Motor neuron (in vitro differentiated cells): ENCODE results near the gene CATSPER3. TPM values are rescaled to one million over a fixed set of nuclear protein-coding genes. Genes with fewer than 3 reads are reported as not detected.

ENCODE experiments used
- ATAC-seq, 8 experiments: fragments of 200-7000 bp; cut with Tn5 transposase; replicated peaks in 6 of 8; 2 replicates each; pipeline ENCODE4 v1.8.0; 2021; ENCODE audit warnings: mild to moderate bottlenecking in 8 of 8, moderate library complexity in 8 of 8
- H3K27ac ChIP-seq, 2 donors: fragments of 250-450 bp; sonication (Bioruptor Pico); 2 replicates each; pipeline ENCODE4 v1.9.0; 2021; ENCODE audit warnings: antibody characterized with exemption in 2 of 2, mild to moderate bottlenecking in 2 of 2, moderate library complexity in 1 of 2
- H3K4me1 ChIP-seq, 2 donors: fragments of 250-450 bp; sonication (Bioruptor Pico); replicated peaks in 1 of 2; 2 replicates each; pipeline ENCODE4 v1.6.1; 2021; ENCODE audit warnings: antibody characterized with exemption in 2 of 2, mild to moderate bottlenecking in 2 of 2, moderate library complexity in 1 of 2
- H3K4me3 ChIP-seq, 5 donors: fragments of 250-450 bp; sonication (Bioruptor Pico); 2 replicates each; pipeline ENCODE4 v1.9.0; 2021; ENCODE audit warnings: antibody characterized with exemption in 5 of 5, mild to moderate bottlenecking in 5 of 5, moderate library complexity in 4 of 5
- WGBS, 10 experiments: fragments of 450-650 bp; shearing (Covaris generic); methylation state at CpG; one replicate each; pipeline ENCODE4 v1.0.0; 2022; 5-methylcytosine and 5-hydroxymethylcytosine counted together
- in situ Hi-C, 9 experiments: fragments of 400-800 bp; cut with MboI; loops; one replicate each; pipeline ENCODE4 v1.15.0; 2021; ENCODE audit warnings: low sequenced_read_pairs in 9 of 9, low pct_unique_long_range_greater_than_20kb in 2 of 9; ENCODE audit not compliant: unreplicated experiment in 9 of 9
- total RNA-seq, 8 experiments: library from RNA; unstranded; fragments of 300-600 nt; gene quantifications; 2 replicates each; pipeline versions ENCODE4 v1.2.3 to v1.2.4, GENCODE V29; 2022

CATSPER3 gene
- total RNA-seq, 8 experiments from 2014 or later, result 0.21 to 0.67 (median 0.32) TPM; not detected in 1

DNA sequence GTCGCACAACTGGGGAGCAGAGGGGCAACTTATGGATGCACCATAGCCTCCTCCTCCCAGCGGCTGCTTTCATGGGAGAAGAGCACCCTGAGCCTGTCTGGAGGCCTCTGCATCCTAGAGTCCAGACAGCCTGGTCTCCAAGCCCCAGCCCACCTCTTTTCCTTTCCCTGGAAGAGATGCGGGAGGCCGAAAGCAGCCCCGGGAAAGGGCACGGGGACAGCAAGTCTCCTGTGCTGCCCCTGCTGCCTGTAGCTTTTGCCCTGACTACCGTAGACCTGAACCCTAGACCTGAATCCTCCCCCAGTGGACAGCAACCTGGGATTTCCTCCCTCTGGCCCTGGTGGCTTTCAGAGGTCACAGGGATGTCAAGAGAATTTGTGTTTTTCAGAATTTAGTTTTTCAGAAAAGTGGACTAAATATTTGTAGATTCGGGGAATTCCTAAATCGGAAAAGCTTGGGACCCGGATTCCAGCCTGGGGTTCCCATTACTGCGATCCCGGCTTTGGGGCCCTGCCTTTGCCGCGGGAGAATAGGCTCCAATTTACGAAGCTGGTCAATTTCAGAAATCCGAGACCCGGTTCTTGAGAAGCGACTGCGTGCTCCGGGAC is 70.6 kb downstream of the CATSPER3 start:
- 0 to 80% (median 16%) methylated on average over 1 to 5 of the region's 20 CpGs; no CpG with 5 or more reads in 3 of the 10 experiments for WGBS, 10 experiments
- H3K27ac ChIP-seq, result no peak overlapping the region
- in situ Hi-C loops, result loop anchor here in 1 of 9 experiments (25.0 kb wide), 1 partner anchor 299 kb away; no protein-coding TSS in a partner anchor
- no peak overlapping the region for H3K4me3 ChIP-seq
- H3K4me1 ChIP-seq, result peaks cover 3 to 5% of the 10 kb centered on the region in 2 donors
- no peak for ATAC-seq

DNA sequence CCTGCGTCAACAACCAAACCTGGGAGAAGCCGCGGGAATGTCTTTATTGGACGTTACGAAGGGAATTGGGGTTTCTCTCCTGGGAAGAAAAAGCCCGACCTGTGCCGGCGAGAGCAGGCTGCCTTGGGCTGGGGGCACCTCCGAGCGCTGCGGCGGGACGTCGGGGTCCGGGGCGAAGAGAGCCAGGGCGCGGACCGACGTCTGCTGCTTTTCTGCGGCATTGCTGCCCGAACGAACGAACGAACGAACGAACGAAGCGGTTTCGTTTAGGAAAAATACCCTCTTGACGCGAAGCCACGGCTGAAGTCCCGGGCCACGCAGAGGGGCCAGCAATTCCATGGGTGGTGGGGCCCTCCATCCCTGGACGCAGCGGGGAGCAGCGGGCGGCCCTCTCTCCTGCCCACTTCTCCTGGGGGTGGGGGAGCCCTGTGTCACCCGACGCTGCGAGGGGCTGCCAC is 71.1 kb downstream of the CATSPER3 start:
- in situ Hi-C loops, result loop anchor here in 1 of 9 experiments (25.0 kb wide), 1 partner anchor 298 kb away; no protein-coding TSS in a partner anchor

DNA sequence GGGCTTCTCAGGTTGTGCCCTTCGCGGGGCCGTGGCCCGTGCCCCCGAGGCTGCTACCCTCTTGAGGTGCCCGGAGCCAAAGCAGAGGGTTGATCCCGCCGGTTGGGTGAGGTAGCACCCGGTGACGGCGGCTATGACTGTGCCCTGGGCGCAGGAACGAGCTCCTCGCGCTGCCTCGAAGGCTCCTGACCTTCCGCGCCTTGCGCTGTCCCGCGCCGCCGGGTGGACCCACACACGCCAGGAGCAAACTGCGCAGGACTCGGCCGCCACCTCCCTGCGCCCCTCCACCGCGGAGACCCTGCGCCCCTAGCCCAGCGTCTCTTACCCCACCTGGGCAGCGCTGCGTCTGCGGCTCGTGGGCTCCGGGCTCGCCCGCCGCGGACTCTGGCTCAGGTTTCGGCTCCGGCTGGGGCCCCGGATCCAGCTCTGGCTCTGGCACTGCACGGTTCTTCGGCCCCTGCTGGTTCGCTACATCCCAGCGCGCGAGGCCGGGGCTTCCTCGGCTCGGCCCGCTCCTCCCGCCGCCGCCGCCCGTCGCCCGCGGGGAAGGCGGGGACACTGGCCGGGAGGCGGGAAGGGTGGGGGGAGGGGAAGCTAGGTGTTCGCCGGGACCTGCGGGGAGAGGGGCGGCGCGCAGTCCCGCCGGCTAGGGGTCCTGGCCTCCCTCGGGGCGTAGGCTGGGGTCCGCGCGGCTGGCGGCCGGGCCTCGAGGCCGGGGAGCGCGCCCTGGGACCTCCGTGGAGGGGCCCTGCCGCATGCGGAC is 71.7 kb downstream of the CATSPER3 start:
- Histone ChIP-seq H3K27ac (no peak overlapping the region), H3K4me1 (peaks cover 0 to 3% of the 10 kb centered on the region in 2 donors), H3K4me3 (no peak overlapping the region)
- peak in 3 of 8 experiments; percentile 11 to 68 (median 21) for ATAC-seq
- WGBS, 10 experiments, result 2 to 4% (median 2%) methylated on average over 10 to 24 of the region's 87 CpGs; no CpG with 5 or more reads in 7 of the 10 experiments
- in situ Hi-C loops, result loop anchor here in 1 of 9 experiments (25.0 kb wide), 1 partner anchor 298 kb away; no protein-coding TSS in a partner anchor

More for the DNA sequence above, 71.1 kb downstream of the CATSPER3 start:
- Histone ChIP-seq H3K4me3 (no peak overlapping the region), H3K27ac (no peak overlapping the region), H3K4me1 (peaks cover 0 to 3% of the 10 kb centered on the region in 2 donors)
- ATAC-seq, result no peak
- 3 to 20% (median 3%) methylated on average over 1 to 12 of the region's 42 CpGs; no CpG with 5 or more reads in 7 of the 10 experiments for WGBS, 10 experiments

DNA sequence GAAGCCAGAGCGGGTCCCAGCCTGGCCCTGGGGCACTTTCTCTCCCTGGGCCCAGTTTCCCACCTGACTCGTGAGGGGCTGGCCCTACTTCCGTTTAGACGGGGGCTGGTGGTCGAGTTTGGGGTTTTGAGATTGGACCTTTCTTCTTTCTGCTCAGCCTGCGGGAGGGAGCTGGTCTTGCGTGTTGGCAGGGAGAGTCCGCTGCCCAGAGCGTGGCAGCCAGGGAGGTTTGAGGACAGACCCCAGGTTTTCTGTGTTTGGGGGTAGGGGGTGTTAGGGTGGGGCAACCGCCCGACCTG is 72.3 kb downstream of the CATSPER3 start:
- in situ Hi-C loops, result loop anchor here in 1 of 9 experiments (25.0 kb wide), 1 partner anchor 297 kb away; no protein-coding TSS in a partner anchor
- no peak overlapping the region for H3K27ac ChIP-seq
- WGBS, 10 experiments, result 0% methylated on average over 2 to 4 of the region's 11 CpGs; no CpG with 5 or more reads in 6 of the 10 experiments
- H3K4me3 ChIP-seq, result no peak overlapping the region
- no peak for ATAC-seq
- no peaks in the 10 kb centered on the region for H3K4me1 ChIP-seq

DNA sequence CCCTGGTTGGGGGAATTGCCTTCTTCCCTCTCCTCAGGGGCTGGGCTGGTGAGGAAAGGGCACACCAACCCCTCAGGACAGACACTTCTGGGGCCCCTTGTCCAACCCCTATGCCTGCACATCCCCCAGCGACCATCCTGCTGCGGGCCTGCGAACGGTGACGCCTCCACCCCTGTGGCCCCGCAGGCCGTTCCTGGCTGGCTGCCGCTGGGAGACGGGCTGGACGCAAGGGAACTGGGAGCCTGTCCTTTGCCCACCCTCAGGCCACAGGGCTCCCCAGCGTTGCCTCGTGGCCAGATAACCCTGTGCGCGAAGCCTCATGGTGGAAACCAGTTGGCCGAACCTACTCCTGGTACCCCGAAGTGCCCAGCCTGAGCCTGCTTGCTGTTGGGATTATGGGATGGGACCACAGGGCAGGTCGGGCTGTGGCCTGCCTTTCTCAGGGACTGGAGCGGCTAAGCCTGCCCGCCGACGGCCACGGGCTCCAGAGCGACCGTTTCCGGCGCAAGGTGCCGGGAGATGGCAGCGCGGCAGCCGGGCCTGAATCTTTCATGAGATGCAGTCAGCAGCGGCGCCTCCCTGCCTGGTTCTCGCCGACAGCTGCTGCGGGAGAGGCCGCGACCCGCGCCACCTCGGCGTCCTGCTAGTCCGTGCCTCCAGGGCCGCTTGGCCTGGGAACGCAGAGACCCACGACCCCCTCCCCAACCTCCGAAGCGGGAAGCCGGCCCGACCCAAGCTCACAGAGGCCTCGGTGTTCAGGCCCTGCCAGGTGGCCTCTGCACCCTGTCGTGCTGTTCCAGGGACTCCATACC is 72.8 kb downstream of the CATSPER3 start:
- H3K4me1 ChIP-seq, result no peaks in the 10 kb centered on the region
- in situ Hi-C loops, result loop anchor here in 1 of 9 experiments (25.0 kb wide), 1 partner anchor 297 kb away; no protein-coding TSS in a partner anchor
- H3K27ac ChIP-seq, result no peak overlapping the region
- 0 to 36% (median 0%) methylated on average over 1 to 5 of the region's 51 CpGs; no CpG with 5 or more reads in 7 of the 10 experiments for WGBS, 10 experiments
- ATAC-seq, result peak; percentile 9 to 64 (median 44)
- H3K4me3 ChIP-seq, result no peak overlapping the region

DNA sequence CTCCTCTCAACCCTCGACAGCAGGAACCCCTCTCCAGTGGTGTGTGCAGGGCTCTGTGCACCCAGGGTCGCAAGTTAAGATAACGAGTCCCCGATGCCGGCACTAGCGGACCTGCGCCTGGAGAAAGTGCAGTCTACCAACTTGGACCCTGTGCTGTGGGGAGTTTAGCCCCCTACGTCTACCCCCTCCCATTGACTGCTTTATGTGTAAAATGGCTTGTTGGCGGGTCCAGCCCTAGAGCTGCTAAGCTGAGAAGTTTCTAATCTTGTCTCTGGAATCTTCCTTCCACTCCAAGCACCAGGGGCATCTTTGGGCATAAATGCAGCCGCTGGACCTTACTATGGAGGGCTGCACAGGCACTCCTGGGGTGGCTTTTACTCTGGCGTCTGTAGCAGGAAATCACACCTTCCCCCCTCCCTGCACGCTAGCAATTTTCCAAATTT is 73.5 kb downstream of the CATSPER3 start:
- no peak overlapping the region for H3K4me3 ChIP-seq
- WGBS, 10 experiments, result 0 to 19% methylated on average over 3 of the region's 12 CpGs; no CpG with 5 or more reads in 8 of the 10 experiments
- no peak overlapping the region for H3K27ac ChIP-seq
- in situ Hi-C loops, result loop anchor here in 1 of 9 experiments (25.0 kb wide), 1 partner anchor 296 kb away; no protein-coding TSS in a partner anchor
- no peak for ATAC-seq
- H3K4me1 ChIP-seq, result no peaks in the 10 kb centered on the region

DNA sequence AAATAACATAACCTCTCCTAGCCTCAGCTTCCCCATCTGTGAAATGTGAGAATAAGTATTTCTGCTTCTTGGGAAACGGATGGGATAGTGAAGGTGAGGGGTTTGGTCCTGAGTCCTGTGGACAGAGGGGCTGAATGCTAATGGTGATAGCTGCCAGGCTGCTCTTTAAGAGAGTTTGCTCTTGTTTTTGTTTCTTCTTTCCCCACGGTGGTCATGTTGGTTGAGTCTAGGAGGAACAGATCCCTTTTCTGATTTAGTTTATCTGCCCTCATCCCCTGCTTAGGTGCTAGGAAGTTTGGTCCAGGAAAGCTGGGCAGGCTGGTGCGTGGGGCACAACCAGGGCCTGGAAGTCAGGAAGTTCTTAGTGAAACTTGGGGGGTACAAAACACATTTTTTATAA is 74.0 kb downstream of the CATSPER3 start:
- Histone ChIP-seq H3K4me3 (no peak overlapping the region), H3K27ac (no peak overlapping the region), H3K4me1 (no peaks in the 10 kb centered on the region)
- WGBS, 10 experiments, result 18 to 54% (median 36%) methylated on average over 1 to 3 of the region's 3 CpGs; no CpG with 5 or more reads in 2 of the 10 experiments
- ATAC-seq, result no peak
- in situ Hi-C loops, result loop anchor here in 1 of 9 experiments (25.0 kb wide), 1 partner anchor 296 kb away; no protein-coding TSS in a partner anchor

DNA sequence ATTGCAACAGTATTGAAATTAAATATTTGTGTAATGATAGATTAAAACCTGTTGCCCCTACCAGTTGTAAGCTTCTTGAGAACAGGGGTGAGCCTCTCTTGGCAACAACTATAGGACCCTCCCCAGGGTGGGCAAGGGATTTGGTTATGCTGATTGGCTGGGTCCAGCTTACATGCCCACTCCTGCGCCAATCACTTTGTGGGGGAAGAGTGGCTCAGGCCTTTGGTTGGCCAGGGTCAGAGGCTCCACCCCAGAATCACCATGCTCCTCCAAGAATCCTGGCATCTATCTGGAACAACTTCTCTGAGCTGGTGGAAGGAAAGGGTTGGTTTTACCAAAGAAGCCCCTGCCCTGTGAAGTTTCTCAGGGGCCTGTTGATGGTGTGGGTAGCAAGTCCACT is 74.9 kb downstream of the CATSPER3 start:
- peak in 1 of 8 experiments; percentile 17 for ATAC-seq
- in situ Hi-C loops, result loop anchor here in 1 of 9 experiments (25.0 kb wide), 1 partner anchor 295 kb away; no protein-coding TSS in a partner anchor

DNA sequence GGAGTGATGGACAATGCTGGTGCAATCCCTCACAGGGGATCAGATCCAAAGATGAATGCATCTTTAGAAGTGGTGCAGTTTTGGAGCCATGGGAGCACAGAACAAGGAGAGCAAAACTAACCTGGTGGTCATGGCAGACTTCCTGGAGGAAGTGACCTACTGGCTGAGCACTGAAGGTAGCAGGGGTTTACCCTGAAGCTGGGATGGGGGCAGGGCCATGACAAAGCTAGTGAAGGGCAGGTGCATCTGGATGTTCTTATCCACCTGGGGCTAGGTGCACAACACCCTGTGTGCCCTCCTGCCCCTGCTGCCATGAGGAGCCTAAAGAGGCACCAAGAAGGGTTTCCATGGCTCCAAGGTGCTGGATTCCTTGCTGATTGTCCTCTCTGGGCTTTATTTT is 77.8 kb downstream of the CATSPER3 start:
- in situ Hi-C loops, result loop anchor here in 1 of 9 experiments (25.0 kb wide), 1 partner anchor 292 kb away; no protein-coding TSS in a partner anchor
- Histone ChIP-seq H3K27ac (no peak overlapping the region), H3K4me3 (no peak overlapping the region), H3K4me1 (no peaks in the 10 kb centered on the region)
- ATAC-seq, result no peak

More for the DNA sequence above, 74.9 kb downstream of the CATSPER3 start:
- H3K4me1 ChIP-seq, result no peaks in the 10 kb centered on the region
- H3K4me3 ChIP-seq, result no peak overlapping the region
- H3K27ac ChIP-seq, result no peak overlapping the region
- 50 to 100% methylated on average over 1 of the region's 1 CpG; no CpG with 5 or more reads in 8 of the 10 experiments for WGBS, 10 experiments

DNA sequence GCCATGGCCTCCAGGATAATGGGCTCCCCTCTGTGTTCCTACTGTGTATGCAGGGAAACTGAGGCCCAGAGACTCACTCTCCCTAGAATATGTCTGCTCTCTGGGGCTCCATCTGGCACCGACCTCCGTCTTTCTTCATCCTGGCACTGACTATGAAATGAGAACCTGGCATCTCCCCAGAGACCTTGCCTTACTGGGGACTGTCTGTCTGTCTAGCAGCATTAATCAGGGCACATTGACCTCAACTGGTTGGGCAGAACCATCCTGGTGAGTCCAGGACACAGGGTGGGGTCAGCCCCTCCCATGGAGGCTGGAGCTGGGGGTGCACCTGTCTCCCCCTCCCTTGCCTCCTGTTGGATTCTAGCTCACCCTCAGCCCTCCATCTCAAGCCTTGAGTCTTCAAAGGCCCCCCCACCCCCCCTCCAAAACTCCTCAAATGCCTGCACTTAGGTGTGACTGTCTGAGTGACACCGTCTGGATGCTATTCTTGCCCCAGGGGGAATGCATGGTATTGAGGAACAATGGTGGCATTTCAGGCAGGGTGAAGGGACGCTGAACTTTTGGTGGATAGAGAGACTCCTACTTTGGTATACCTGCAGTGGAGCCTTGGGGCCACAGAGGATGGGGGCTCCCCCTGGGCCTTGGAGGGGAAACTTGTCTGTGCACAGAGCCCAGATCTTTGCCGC is 79.1 kb downstream of the CATSPER3 start:
- ATAC-seq, result no peak
- in situ Hi-C loops, result loop anchor here in 1 of 9 experiments (25.0 kb wide), 1 partner anchor 290 kb away; no protein-coding TSS in a partner anchor

DNA sequence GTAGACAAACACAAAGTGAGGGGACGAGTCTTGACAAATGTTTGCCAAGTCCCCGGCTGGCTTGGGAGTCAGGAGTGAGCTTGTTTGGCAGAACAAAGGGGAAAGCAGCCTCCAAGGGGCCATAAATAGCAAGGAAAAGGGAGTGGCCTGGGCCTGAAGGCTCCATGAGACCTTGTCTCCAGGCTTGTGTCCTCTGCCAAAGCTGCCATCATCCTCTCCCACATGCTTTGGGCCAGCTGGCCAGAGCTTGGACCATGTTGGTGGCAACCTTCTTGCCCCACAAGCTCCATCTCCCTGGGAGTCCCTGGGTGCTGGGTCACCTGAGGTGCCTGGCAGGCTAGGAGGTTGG is 79.6 kb downstream of the CATSPER3 start:
- 10 to 40% (median 16%) methylated on average over 1 to 2 of the region's 2 CpGs; no CpG with 5 or more reads in 6 of the 10 experiments for WGBS, 10 experiments
- in situ Hi-C loops, result loop anchor here in 1 of 9 experiments (25.0 kb wide), 1 partner anchor 290 kb away; no protein-coding TSS in a partner anchor

More for the DNA sequence above, 79.1 kb downstream of the CATSPER3 start:
- no peak overlapping the region for H3K27ac ChIP-seq
- no peak overlapping the region for H3K4me3 ChIP-seq
- 33 to 83% (median 50%) methylated on average over 1 to 3 of the region's 5 CpGs; no CpG with 5 or more reads in 7 of the 10 experiments for WGBS, 10 experiments
- no peaks in the 10 kb centered on the region for H3K4me1 ChIP-seq

DNA sequence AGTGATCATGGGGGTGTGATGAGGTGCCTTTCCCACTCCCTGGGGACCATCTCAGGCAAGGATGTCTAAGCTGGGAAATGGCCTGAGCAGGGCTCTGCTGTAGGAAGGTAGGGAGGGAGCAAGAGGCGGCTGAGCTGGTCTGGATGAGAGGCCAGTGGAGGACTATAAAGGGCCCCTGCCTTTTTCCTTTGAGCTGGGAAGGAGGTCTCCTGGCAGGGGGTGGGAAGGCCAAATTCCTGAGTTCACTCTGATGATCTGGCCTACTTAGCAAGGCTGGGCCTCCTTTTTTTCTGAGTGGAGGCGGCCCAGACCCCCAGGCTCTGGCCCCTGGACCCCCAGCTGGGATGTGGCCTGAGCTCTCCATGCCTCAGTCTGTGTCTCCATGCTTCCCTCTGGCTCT is 80.6 kb downstream of the CATSPER3 start:
- in situ Hi-C loops, result loop anchor here in 1 of 9 experiments (25.0 kb wide), 1 partner anchor 289 kb away; no protein-coding TSS in a partner anchor
- no peak overlapping the region for H3K27ac ChIP-seq
- H3K4me3 ChIP-seq, result no peak overlapping the region
- no peak for ATAC-seq
- WGBS, 10 experiments, result 60 to 100% (median 60%) methylated on average over 1 of the region's 2 CpGs; no CpG with 5 or more reads in 6 of the 10 experiments
- no peaks in the 10 kb centered on the region for H3K4me1 ChIP-seq

More for the DNA sequence above, 79.6 kb downstream of the CATSPER3 start:
- ATAC-seq, result no peak
- Histone ChIP-seq H3K27ac (no peak overlapping the region), H3K4me1 (no peaks in the 10 kb centered on the region), H3K4me3 (no peak overlapping the region)
